Left ventricle myocardium superior (tissue), 1 donor: ENCODE measurements around the gene CD200. TPM values are rescaled to one million over a fixed set of nuclear protein-coding genes. Genes with fewer than 3 reads are reported as not detected.
"Not testable (repeated sequence)": the region's sequence is repeated elsewhere in the genome, so short reads cannot be mapped to it uniquely, and the experiment has no call there.

Source experiments
- ATAC-seq: fragments of 200-7000 bp; cut with Tn5 transposase; one replicate; pipeline ENCODE4 v1.9.1; 2020; ENCODE audit warnings: mild to moderate bottlenecking, moderate library complexity
- DNase-seq: peaks from one replicate; pipeline ENCODE4 v3.0.0-alpha.2; 2020
- intact Hi-C: fragments of 100-400 bp; cut with micrococcal nuclease; formaldehyde crosslinking; loops from one replicate; pipeline ENCODE4 v1.11.0; 2022
- total RNA-seq: library from RNA; stranded (reverse); fragmentation: NEBNext Ultra II Directional; extraction: Animal tissue kit (Norgen Biotek cat#: 25700); gene quantifications from one replicate; pipeline ENCODE4 v1.2.1, GENCODE V29; 2021
- donor health status: DM: no; HTN: yes; CAD: no; lungs with severe emphysema.

The CD200 gene
- total RNA-seq, 1 donor from 2014 or later, result 1.3 TPM

- no peak for ATAC-seq
- intact Hi-C loops, result no loop called here
- no peak for DNase-seq
Observed at GRCh38 chr3:112377568-112378071, 44.7 kb downstream of the CD200 start.

- DNase-seq, ATAC-seq, intact Hi-C loops: not testable (repeated sequence)
Observed at GRCh38 chr3:112378347-112378746, 45.4 kb downstream of the CD200 start.

- intact Hi-C loops, result no loop called here
- DNase-seq, result no peak
- ATAC-seq, result no peak
Observed at GRCh38 chr3:112379020-112379690, 46.2 kb downstream of the CD200 start.

- no peak for ATAC-seq
- intact Hi-C loops, result no loop called here
Observed at GRCh38 chr3:112381673-112382542, 49.0 kb downstream of the CD200 start.

GRCh38 chr3:112382543-112383160, 49.7 kb downstream of the CD200 start:
- DNase-seq (no peak), ATAC-seq (no peak)
- intact Hi-C loops, result no loop called here

More at GRCh38 chr3:112381673-112382542, 49.0 kb downstream of the CD200 start:
- no peak for DNase-seq

- DNase-seq, result no peak
- intact Hi-C loops, result no loop called here
- ATAC-seq, result no peak
Observed at GRCh38 chr3:112384769-112385168, 51.8 kb downstream of the CD200 start.

- no peak for ATAC-seq
- intact Hi-C loops, result no loop called here
- no peak for DNase-seq
Observed at GRCh38 chr3:112388972-112389371, 56.0 kb downstream of the CD200 start.

- intact Hi-C loops, result no loop called here
- DNase-seq (no peak), ATAC-seq (no peak)
Observed at GRCh38 chr3:112389961-112390360, 57.0 kb downstream of the CD200 start.

- intact Hi-C loops, result no loop called here
- ATAC-seq (peak; percentile 64), DNase-seq (no peak)
Observed at GRCh38 chr3:112390783-112391641, 58.1 kb downstream of the CD200 start.

GRCh38 chr3:112391648-112392047, 58.7 kb downstream of the CD200 start:
- intact Hi-C loops, result no loop called here
- DNase-seq (no peak), ATAC-seq (no peak)

- intact Hi-C loops, result no loop called here
- ATAC-seq (no peak), DNase-seq (no peak)
Observed at GRCh38 chr3:112392393-112393359, 59.7 kb downstream of the CD200 start.

- no peak for DNase-seq
- ATAC-seq, result no peak
- intact Hi-C loops, result no loop called here
Observed at GRCh38 chr3:112393360-112393728, 60.4 kb downstream of the CD200 start.

- DNase-seq, result no peak
- no peak for ATAC-seq
- intact Hi-C loops, result no loop called here
Observed at GRCh38 chr3:112394003-112394640, 61.2 kb downstream of the CD200 start.

- intact Hi-C loops, result no loop called here
- ATAC-seq (no peak), DNase-seq (no peak)
Observed at GRCh38 chr3:112395181-112395895, 62.4 kb downstream of the CD200 start.

- ATAC-seq (no peak), DNase-seq (no peak)
- intact Hi-C loops, result no loop called here
Observed at GRCh38 chr3:112395896-112396290, 62.9 kb downstream of the CD200 start.

GRCh38 chr3:112397556-112397955, 64.6 kb downstream of the CD200 start:
- DNase-seq (no peak), ATAC-seq (peak; percentile 17)
- intact Hi-C loops, result no loop called here

GRCh38 chr3:112399064-112399463, 66.1 kb downstream of the CD200 start:
- DNase-seq (no peak), ATAC-seq (no peak)
- intact Hi-C loops, result no loop called here
